Stimulated activated CD4-positive, alpha-beta T cell treated with anti-CD3 and anti-CD28 coated beads, Interleukin-1b, Interleukin-23, amount 100 ng/mL, for 24 hours (primary cell): ENCODE results near the gene MPRIP.

Experiments
- DNase-seq, 4 experiments: peaks; one replicate each; pipeline ENCODE4 v3.0.0-alpha.2; 2020; ENCODE audit warnings: low read depth in 4 of 4, low spot score in 1 of 4

The MPRIP gene

GRCh38 chr17:17204635-17205231 is 162.5 kb downstream of the MPRIP start:
- no peak for DNase-seq

- DNase-seq = peak; percentile 35 to 58 (median 46)
Observed at GRCh38 chr17:17205368-17206123, 163.3 kb downstream of the MPRIP start.

DNA sequence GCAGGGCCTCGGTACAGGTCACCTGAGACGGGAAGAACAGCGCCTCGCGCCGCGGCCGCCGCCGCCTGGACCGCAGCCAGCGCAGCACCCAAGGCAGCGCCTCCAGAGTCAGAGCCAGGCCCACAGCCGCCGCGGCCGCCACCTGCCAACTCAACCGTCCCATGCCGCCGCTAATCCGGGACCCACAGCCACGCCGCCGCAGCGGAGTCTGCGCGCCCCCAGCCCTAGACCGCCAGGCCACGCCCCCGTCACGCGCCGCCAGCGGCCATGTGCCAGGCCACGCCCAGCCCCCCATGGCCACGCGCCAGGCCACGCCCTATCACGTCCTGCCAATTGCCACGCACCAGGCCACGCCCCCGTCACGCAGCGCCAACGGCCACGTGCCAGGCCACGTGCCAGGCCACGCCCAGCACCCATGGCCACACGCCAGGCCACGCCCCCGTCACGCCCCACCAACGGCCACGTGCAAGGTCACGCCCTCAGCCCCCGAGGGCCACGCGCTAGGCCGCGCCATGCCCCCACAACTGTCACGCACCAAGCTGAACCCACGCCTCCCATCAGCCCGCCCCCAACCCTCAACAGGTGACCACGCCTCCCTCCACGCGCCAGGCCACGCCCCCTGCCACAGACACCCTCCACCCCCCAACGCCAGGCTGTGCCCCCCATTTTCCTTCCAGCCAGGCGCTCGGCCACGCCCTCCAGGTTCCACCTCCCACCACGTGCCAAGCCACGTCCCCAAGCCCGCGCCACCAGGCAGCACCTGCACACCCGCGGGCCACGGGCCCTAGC is 164.1 kb downstream of the MPRIP start, which contains the start of gene PLD6:
Gene PLD6, minus strand, starts transcription at position 210 of the 789 bp plus-strand sequence. Its CDS starts 47 bp downstream, at position 163.
- peak; percentile 78 to 90 (median 84) for DNase-seq

- no peak for DNase-seq
Observed at GRCh38 chr17:17206913-17207335, 164.7 kb downstream of the MPRIP start.

- DNase-seq = no peak
Observed at GRCh38 chr17:17207998-17208397, 165.7 kb downstream of the MPRIP start.

- DNase-seq = no peak
Observed at GRCh38 chr17:17213775-17214174, 171.5 kb downstream of the MPRIP start.

DNA sequence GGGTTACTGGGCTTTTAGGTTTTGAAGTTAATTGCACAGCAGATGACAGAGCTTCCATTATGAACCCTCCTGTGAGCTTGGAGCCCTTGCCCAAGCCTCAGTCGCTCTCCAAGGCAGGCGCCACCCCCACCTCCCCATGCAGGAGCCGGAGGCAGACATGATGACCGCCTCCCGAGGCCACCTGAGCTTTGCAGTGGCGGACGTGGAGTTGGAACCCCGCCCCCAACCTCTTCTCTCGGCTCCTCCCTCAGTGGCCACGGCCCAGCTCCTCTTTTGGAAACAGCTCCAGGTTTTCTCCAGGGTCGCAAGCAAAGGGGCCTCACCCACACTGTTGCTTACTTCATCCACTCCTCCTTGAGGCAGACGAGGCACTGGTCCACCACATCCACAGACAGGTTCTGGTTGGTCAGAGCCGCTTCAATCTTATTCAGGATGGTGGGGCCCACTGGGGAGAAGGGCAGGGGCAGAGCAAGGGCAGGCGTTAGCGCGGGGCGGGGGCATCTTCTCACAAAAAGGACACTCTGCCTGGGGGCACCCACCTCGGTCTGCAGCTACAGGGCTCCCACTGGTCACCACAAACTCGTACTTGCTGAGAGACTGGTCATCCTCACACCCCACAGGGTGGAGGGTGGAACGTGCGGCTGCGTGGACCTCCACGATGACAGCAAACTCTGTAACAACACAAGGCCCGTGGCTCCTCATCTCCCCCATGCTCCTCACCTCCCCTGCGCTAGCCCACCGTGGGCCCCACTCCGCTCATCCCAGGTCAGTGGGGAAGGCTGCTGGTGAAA is 172.6 kb downstream of the MPRIP start:
- no peak for DNase-seq

DNA sequence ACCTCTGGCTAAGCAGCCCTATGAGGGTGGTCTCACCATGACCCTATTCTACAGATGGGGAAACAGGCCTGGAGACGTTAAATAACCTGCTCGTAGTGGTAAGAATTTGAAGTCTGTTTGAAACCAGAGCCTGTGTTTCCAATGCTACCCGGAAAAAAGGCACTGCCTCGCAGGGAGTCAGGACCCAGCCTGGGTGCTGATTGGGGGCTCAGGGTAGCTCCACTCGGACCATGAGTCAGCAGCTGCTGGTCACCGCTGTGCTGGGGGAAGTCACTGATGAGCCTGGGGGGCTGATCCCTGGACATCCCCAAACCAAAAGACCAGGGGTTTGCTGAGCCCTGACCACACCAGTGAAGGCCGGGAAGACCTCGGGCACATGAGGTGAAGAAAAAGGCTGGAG is 173.3 kb downstream of the MPRIP start:
- no peak for DNase-seq

DNA sequence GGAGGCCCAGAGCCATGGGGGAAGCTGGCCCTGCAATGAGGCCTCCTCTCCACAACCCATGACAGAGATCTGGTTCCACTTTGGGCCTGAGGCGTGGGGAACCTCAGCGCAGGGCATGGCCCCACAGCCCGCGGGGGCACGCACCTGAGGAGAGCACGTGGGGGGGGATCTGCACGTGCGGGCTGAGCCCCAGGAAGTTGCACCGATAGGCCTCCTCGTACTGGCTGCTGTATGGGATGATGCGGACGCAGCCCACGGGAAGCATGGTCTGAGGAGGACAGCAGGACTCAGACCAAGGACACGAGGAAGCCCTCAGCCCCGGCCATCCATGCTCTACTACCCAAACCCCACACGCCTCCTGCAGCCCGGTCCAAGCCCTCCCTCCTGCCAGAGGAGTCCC is 174.0 kb downstream of the MPRIP start:
- DNase-seq = no peak

DNA sequence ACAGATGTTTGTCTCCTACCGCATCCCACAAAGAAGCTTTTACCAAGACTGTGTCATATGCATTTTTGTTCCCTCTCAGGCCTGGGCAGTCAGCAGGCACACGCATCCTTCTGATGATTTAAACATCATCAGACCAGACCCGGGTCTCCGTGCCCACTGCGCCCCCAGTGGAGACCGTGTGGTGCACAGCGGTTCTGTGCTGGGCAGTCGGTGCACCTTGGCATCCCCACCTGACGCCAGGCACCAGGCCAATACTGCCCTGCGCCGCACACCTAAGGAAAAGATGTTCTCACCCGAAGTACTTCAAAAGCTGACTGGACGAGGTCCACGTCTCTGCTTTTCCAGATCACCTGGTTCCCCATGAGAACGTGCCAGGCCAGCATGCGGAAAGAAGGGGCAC is 174.5 kb downstream of the MPRIP start:
- DNase-seq = no peak

DNA sequence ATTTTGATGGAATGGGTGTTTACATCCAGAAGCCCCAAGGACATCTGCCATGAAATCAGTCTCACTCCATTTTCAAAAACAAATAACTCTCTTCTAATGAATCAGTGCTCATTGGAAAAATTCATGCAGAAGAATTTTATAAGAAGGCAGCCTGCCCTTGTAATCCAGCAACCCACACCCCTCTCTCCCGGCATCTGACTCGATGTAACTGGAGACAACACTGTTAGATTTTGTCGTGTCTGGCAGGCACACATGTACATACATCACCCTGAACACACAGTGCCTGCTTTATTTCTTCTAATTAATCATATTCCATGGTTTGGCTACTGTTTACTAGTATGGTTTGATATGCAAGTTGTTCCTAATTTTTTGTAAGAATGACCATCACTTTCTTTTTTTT is 175.7 kb downstream of the MPRIP start:
- DNase-seq = no peak

DNA sequence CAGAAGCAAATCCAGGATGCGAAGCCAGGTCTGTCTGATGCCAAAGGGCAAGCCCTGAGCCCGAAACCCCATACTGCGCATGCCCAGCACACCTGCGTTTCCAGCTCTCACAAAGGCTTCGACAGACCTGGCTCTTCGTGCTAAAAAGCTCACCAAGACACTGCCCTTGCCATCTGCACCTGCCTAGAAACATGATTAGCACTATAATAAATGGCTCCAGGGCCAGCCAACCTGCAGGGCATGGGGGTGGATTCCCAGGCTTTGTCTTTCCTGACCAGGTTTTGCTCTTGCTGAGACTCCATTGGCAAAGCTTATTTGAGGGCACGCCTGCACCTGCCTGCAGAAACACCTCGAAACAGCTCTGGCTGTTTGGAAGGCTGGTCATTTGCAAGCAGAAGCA is 178.3 kb downstream of the MPRIP start:
- no peak for DNase-seq

- DNase-seq = no peak
Observed at GRCh38 chr17:17221329-17221728, 179.1 kb downstream of the MPRIP start.

GRCh38 chr17:17223736-17224135 is 181.5 kb downstream of the MPRIP start:
- no peak for DNase-seq

DNA sequence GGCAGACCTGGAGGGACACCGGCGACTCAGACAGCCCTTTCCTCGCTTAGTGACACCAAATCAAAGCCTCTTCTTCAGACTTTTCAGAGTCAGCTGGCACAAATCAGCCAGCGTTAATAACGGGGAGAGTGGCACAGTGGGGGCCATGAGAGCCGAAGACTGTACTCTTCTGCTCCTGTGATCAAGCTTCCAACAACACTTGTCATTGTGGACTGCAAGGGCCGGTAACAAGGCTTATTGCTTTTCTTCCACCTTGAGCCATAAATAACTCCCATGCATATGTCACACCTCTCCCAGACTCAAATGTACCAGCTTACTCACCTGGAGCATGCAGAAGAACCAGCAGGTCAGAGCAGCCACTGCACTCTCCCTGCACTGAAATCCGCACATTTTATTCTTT is 181.9 kb downstream of the MPRIP start:
- no peak for DNase-seq

- DNase-seq = no peak
Observed at GRCh38 chr17:17225901-17226300, 183.6 kb downstream of the MPRIP start.

GRCh38 chr17:17226451-17227265 is 184.4 kb downstream of the MPRIP start:
- DNase-seq = no peak

- no peak for DNase-seq
Observed at GRCh38 chr17:17227608-17228520, 185.6 kb downstream of the MPRIP start.
